Lower leg skin (tissue), 4 donors: ENCODE measurements around the gene ACOX3. TPM values are rescaled to one million over a fixed set of nuclear protein-coding genes. Genes with fewer than 3 reads are reported as not detected.

Source experiments
- DNase-seq, 2 donors: peaks; one replicate each; pipeline ENCODE4 v3.0.0-alpha.2; 2019; ENCODE audit warnings: low spot score in 2 of 2
- H3K4me3 ChIP-seq: fragments of 200-600 bp; sonication (generic); 2 replicates; pipeline ENCODE4 v1.5.1; 2017; ENCODE audit warnings: mild to moderate bottlenecking, low read depth; ENCODE audit not compliant: poor library complexity, severe bottlenecking
- POLR2A ChIP-seq, 2 donors: fragments of 450-650 bp; IDR thresholded peaks; one replicate each; pipeline ENCODE4 v1.6.1; 2016 to 2017; ENCODE audit warnings: antibody characterized with exemption in 2 of 2, mild to moderate bottlenecking in 1 of 2, moderate library complexity in 1 of 2
- WGBS, 2 donors: methylation state at CpG; one replicate each; pipeline ENCODE4 v1.1.5; 2018; 5-methylcytosine and 5-hydroxymethylcytosine counted together
- intact Hi-C: fragments of 100-400 bp; cut with DNase I; formaldehyde crosslinking; loops from one replicate; pipeline ENCODE4 v1.15.0; 2023; ENCODE audit warnings: low total_unique reads
- total RNA-seq, 4 donors: library from RNA; depleted of rRNA; stranded (reverse); fragments of >200 nt; gene quantifications; one replicate each; pipeline ENCODE4 v1.1.0, GENCODE V29; 2016
- TF ChIP-seq, protein P1 (sequence below), 3 donors: fragments of 450-650 bp; IDR thresholded peaks; one replicate each; pipeline ENCODE4 v1.5.1; 2016; ENCODE audit warnings: antibody characterized with exemption in 3 of 3, mild to moderate bottlenecking in 3 of 3, moderate library complexity in 2 of 3

The ACOX3 gene
- total RNA-seq, 4 donors from 2014 or later = 37.5 to 55.9 (median 41.2) TPM

DNA sequence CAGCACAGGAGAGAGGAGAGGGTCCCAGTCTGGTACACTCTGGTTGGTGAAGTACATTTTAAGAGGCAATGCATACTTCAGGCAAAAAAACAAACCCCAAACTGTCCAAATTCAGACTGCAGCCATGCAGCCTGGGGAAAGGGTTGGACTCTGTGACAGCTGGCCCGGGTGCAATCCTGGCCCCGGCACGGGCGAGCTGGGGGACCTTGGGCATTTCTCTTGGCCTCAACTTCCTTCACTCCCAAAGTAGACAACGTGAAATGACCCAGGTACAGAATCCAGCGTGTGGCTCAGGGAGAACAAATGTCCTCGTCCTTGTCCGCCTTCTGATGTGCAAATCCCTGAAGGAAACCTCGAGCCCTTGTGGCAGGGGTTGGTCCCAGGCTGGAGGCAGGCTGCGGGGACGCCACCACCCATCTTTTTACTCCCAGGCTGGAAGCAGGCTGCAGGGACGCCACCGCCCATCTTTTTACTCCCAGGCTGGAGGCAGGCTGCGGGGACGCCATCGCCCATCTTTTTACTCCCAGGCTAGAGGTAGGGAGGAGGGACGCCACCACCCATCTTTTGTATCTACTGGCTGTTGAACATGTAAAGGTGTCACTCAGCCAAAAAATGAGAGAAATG is 62.3 kb downstream of the ACOX3 start:
- no peak for DNase-seq
- no peak overlapping the region for H3K4me3 ChIP-seq
- 87 to 90% methylated on average over 17 of the region's 17 CpGs for WGBS, 2 donors
- intact Hi-C loops = no loop called here
- TF ChIP-seq, protein P1, sequence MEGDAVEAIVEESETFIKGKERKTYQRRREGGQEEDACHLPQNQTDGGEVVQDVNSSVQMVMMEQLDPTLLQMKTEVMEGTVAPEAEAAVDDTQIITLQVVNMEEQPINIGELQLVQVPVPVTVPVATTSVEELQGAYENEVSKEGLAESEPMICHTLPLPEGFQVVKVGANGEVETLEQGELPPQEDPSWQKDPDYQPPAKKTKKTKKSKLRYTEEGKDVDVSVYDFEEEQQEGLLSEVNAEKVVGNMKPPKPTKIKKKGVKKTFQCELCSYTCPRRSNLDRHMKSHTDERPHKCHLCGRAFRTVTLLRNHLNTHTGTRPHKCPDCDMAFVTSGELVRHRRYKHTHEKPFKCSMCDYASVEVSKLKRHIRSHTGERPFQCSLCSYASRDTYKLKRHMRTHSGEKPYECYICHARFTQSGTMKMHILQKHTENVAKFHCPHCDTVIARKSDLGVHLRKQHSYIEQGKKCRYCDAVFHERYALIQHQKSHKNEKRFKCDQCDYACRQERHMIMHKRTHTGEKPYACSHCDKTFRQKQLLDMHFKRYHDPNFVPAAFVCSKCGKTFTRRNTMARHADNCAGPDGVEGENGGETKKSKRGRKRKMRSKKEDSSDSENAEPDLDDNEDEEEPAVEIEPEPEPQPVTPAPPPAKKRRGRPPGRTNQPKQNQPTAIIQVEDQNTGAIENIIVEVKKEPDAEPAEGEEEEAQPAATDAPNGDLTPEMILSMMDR (IDR thresholded peaks at IDR 0.05) = no peak
- no peak for TF ChIP-seq POLR2A (IDR thresholded peaks at IDR 0.05)

DNA sequence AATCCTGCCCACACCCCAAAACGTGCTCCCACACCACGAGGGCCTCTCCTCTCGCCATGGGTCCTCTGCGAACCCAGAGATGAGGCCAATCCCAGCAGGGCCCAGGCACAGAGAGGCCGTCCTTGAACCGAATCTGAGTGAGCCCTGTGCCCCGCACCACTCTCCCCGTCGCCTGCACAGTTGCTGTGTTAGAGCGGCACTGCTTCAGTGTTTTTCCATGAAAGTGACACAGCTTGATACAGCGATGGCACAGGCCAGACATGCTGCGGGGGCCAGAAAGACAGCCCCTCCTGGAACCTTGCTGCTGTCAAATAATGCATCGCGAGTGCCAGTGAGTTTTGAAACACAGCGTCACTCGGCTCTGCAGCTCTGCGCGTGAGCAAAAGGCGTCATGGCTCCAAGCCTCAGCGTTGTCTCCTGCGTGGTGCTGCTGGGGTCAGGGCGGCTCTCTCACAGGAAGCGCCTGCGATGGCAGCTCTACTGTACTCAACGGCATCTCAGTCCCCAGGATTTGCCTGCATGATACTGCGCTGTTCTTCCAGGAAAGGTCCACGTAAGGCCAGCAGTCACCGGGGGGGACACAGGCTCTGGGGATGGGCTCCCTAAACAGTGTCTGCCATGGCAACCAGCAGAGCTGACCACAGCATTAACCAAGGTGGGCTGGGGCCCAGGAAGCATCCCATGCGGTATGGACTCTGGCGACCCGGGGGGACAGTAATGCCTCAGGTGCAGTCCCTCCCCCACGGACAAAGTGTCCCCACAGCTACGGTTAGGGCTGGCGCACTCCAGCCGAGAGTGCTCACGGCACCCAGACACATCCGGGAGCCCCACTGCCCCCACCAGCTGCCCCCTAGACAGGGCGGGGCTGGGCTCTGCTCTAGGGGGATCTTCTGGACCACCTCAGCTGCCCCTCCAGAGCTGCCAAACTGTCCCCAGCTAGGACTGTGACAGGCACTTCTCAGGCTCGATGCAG is 63.1 kb downstream of the ACOX3 start:
- WGBS, 2 donors = 94 to 95% methylated on average over 37 to 39 of the region's 39 CpGs
- intact Hi-C loops = no loop called here
- TF ChIP-seq, protein P1 (IDR thresholded peaks at IDR 0.05) = no peak
- TF ChIP-seq POLR2A (IDR thresholded peaks at IDR 0.05) = no peak

DNA sequence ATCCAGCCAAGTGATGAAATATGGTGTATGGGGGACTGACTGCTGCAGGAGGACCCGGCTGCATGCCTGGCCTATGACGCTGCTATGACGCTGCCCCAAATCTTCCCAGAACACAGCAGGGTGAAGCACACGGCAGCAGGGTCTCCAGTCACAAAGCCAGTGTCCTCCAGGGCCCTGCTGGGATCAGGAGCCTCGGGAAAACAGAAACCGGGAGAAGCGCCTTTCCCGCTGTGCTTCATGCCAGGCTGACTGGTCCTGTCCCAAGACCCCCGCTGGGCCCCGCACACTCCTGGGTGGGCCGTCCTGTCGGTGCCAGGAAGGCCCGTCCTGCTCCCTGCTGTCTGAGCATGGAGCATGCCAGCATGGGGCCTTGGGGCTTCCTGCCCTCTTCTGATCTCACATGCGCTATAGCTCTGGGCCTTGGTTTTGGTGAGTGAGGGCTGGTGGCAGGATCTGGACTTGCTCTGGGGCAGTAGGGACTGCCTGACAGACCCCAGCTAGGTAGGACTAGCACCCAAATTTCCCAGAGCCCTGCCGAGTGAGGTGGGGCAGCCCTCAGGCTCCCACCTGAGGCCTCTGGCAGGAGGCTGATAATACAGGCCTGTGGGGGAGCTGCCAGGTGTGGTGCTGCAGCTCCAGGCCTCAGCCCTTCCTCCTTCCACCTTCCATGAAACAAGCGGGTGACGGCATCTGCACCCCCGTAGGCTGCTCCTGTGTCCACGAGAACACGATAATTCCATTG is 64.0 kb downstream of the ACOX3 start:
- intact Hi-C loops = no loop called here

More for the DNA sequence above, 63.1 kb downstream of the ACOX3 start:
- no peak overlapping the region for H3K4me3 ChIP-seq
- no peak for DNase-seq

DNA sequence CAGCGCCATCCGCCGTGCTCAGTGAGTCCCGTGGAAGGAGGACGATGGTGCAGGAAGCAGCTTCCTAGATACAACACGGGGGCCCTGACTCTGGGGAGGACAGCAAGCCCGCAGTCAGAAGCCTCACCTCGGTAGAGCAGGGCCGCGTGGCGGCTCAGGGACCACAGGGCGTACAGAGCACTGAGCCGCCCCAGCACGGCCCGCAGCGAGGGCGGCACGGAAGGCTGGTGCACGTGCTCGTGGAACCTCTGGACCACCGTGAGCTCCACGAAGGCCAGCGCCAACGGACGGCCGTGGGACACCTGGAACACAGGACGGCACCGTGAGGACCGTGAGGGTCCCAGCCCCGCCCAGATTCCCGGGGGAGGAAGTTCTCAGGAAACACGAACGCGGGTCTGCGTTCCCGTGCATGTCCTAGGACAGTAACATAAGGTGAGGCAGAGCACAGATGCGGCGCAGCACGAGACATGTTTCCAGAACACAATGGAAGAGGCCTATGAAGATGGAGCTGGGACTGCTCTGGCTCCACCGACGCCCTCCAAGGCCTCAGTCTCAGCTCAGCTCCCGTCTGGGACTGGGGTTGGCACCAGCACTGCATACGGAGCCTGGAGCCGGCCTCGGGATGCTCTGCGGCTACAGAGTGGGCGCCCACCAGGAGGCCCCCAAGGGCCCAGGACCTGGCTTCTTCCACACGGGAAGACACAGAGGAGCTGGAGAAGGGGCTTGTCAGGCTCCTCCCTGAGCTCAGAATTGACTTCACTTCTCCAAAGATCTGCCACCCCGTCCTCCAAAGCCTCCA is 65.5 kb downstream of the ACOX3 start:
- TF ChIP-seq, protein P1 (IDR thresholded peaks at IDR 0.05) = no peak
- TF ChIP-seq POLR2A (IDR thresholded peaks at IDR 0.05) = no peak
- WGBS, 2 donors = 86 to 88% methylated on average over 31 to 49 of the region's 49 CpGs

More for the DNA sequence above, 64.0 kb downstream of the ACOX3 start:
- no peak for DNase-seq
- WGBS, 2 donors = 91 to 92% methylated on average over 16 to 20 of the region's 20 CpGs
- H3K4me3 ChIP-seq = no peak overlapping the region
- TF ChIP-seq POLR2A (IDR thresholded peaks at IDR 0.05) = no peak
- TF ChIP-seq, protein P1 (IDR thresholded peaks at IDR 0.05) = no peak

DNA sequence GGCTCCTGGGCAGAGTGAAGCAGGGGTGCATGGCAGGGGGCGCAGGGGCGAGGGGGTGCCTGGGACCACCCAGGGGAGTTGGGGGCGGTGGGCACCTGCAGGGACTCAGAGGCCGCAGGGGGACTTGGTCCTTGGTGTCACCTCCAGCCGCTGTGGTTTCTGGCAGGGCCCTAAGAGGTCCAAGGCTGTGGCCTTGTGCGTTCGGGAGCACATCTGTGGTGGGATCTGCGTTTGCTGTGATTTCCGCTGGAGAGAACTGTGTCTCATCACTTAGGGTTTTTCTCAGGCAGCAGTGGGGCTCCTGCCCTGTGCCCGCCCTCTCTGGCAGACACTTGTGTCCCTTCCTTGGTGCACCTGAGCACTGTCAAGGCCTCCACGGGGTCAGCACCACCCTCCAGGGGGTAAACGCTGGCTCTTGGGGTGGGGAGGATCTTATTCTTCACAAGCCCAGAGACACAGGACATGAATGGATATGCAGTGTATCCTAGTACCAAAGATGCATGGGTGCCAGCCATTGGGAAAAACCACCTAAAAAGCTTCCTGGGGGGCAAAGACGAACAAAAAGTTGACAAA is 66.5 kb downstream of the ACOX3 start:
- no peak for TF ChIP-seq POLR2A (IDR thresholded peaks at IDR 0.05)
- TF ChIP-seq, protein P1 (IDR thresholded peaks at IDR 0.05) = no peak
- WGBS, 2 donors = 87 to 96% methylated on average over 12 to 13 of the region's 13 CpGs
- H3K4me3 ChIP-seq = no peak overlapping the region
- no peak for DNase-seq
- intact Hi-C loops = no loop called here

More for the DNA sequence above, 65.5 kb downstream of the ACOX3 start:
- no peak overlapping the region for H3K4me3 ChIP-seq
- DNase-seq = no peak
- intact Hi-C loops = no loop called here
